ENCODE measurements around the gene NUP133. TPM values are rescaled to one million over a fixed set of nuclear protein-coding genes. Genes with fewer than 3 reads are reported as not detected.
A peak's percentile ranks its signal among the peaks of the same experiment; 100 is the strongest.

NUP133 gene
- total and polyA plus RNA-seq, 10 of the 15 experiments (the other 5 are each of a cell fraction or from before 2014, with no cell fraction given) = 10.9 to 45.4 (median 29.2) TPM

- TF ChIP-seq, protein P1, sequence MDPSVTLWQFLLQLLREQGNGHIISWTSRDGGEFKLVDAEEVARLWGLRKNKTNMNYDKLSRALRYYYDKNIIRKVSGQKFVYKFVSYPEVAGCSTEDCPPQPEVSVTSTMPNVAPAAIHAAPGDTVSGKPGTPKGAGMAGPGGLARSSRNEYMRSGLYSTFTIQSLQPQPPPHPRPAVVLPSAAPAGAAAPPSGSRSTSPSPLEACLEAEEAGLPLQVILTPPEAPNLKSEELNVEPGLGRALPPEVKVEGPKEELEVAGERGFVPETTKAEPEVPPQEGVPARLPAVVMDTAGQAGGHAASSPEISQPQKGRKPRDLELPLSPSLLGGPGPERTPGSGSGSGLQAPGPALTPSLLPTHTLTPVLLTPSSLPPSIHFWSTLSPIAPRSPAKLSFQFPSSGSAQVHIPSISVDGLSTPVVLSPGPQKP (IDR thresholded peaks at IDR 0.05; ENCODE audit: low read depth, low read length) = peak; percentile 60; the same call in 1 of the 2 replicates
- TF ChIP-seq, protein P2, sequence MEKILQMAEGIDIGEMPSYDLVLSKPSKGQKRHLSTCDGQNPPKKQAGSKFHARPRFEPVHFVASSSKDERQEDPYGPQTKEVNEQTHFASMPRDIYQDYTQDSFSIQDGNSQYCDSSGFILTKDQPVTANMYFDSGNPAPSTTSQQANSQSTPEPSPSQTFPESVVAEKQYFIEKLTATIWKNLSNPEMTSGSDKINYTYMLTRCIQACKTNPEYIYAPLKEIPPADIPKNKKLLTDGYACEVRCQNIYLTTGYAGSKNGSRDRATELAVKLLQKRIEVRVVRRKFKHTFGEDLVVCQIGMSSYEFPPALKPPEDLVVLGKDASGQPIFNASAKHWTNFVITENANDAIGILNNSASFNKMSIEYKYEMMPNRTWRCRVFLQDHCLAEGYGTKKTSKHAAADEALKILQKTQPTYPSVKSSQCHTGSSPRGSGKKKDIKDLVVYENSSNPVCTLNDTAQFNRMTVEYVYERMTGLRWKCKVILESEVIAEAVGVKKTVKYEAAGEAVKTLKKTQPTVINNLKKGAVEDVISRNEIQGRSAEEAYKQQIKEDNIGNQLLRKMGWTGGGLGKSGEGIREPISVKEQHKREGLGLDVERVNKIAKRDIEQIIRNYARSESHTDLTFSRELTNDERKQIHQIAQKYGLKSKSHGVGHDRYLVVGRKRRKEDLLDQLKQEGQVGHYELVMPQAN (conservative IDR thresholded peaks at IDR 0.05) = peak; percentile 84; the same call in 1 of the 2 replicates
- TF ChIP-seq, protein P3, sequence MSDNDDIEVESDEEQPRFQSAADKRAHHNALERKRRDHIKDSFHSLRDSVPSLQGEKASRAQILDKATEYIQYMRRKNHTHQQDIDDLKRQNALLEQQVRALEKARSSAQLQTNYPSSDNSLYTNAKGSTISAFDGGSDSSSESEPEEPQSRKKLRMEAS (IDR thresholded peaks at IDR 0.05; ENCODE audit: low read depth, low read length) = peak; percentile 55; the same call in 1 of the 2 replicates
- TF ChIP-seq RB1 (IDR thresholded peaks at IDR 0.05; ENCODE audit: borderline replicate concordance) = peak; percentile 80; the same call in 1 of the 2 replicates
- TF ChIP-seq HCFC1 (IDR thresholded peaks at IDR 0.05; ENCODE audit: low read length) = peak; percentile 72
- peak; percentile 15 for TF ChIP-seq SIX5 (IDR thresholded peaks at IDR 0.05; ENCODE audit: low read depth, low read length, severe bottlenecking)
- no peak for TF ChIP-seq JUNB (IDR thresholded peaks at IDR 0.05)
- no peak for TF ChIP-seq ZZZ3 (IDR thresholded peaks at IDR 0.05; ENCODE audit: control insufficient read depth, insufficient read length, low read depth)
- no peak; the same call in 1 of the 2 replicates for TF ChIP-seq HDAC2 (IDR thresholded peaks at IDR 0.05)
- TF ChIP-seq FOXM1 (IDR thresholded peaks at IDR 0.05; ENCODE audit: low read depth, low read length) = no peak
- TF ChIP-seq PAX8 (IDR thresholded peaks at IDR 0.05) = no peak
- no peak for TF ChIP-seq FOS (IDR thresholded peaks at IDR 0.05; ENCODE audit: borderline replicate concordance, extremely low read depth, insufficient read length)
- TF ChIP-seq E4F1 (IDR thresholded peaks at IDR 0.05; ENCODE audit: borderline replicate concordance, partially characterized antibody) = peak; percentile 82
- TF ChIP-seq KLF5 (IDR thresholded peaks at IDR 0.05; ENCODE audit: partially characterized antibody) = peak; percentile 45
- no peak for TF ChIP-seq JUND (IDR thresholded peaks at IDR 0.05; ENCODE audit: low read depth, low read length)
- TF ChIP-seq SRF (IDR thresholded peaks at IDR 0.05; ENCODE audit: low read depth in 2 of 2, low read length in 2 of 2) = peak; percentile 42 to 81; a peak in 1 of 4 replicates
- TF ChIP-seq, protein P4, sequence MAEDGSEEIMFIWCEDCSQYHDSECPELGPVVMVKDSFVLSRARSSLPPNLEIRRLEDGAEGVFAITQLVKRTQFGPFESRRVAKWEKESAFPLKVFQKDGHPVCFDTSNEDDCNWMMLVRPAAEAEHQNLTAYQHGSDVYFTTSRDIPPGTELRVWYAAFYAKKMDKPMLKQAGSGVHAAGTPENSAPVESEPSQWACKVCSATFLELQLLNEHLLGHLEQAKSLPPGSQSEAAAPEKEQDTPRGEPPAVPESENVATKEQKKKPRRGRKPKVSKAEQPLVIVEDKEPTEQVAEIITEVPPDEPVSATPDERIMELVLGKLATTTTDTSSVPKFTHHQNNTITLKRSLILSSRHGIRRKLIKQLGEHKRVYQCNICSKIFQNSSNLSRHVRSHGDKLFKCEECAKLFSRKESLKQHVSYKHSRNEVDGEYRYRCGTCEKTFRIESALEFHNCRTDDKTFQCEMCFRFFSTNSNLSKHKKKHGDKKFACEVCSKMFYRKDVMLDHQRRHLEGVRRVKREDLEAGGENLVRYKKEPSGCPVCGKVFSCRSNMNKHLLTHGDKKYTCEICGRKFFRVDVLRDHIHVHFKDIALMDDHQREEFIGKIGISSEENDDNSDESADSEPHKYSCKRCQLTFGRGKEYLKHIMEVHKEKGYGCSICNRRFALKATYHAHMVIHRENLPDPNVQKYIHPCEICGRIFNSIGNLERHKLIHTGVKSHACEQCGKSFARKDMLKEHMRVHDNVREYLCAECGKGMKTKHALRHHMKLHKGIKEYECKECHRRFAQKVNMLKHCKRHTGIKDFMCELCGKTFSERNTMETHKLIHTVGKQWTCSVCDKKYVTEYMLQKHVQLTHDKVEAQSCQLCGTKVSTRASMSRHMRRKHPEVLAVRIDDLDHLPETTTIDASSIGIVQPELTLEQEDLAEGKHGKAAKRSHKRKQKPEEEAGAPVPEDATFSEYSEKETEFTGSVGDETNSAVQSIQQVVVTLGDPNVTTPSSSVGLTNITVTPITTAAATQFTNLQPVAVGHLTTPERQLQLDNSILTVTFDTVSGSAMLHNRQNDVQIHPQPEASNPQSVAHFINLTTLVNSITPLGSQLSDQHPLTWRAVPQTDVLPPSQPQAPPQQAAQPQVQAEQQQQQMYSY (CRISPR knock-in tag; IDR thresholded peaks at IDR 0.05) = no peak
- peak; percentile 91 for TF ChIP-seq SIN3A (IDR thresholded peaks at IDR 0.05; ENCODE audit: low read depth, low read length)
- TF ChIP-seq STAT3 (IDR thresholded peaks at IDR 0.05; ENCODE audit: low read depth, low read length) = no peak
These were observed at the start of gene NUP133 (continued) for GRCh38 chr1:229507951-229508822.
